Gastroesophageal sphincter (tissue), 3 donors: ENCODE measurements around the gene MACO1.
"Not testable (repeated sequence)": the region's sequence is repeated elsewhere in the genome, so short reads cannot be mapped to it uniquely, and the experiment has no call there.

ENCODE experiments used
- POLR2AphosphoS5 ChIP-seq: sonication (generic); formaldehyde crosslinking; IDR thresholded peaks from one replicate; pipeline ENCODE4 v1.6.1; 2017; ENCODE audit warnings: antibody characterized with exemption
- TF ChIP-seq, protein P1 (sequence below), 4 experiments: fragments of 200-600 bp in 2 of 4; fragments of 450-650 bp in 2 of 4; sonication (generic) in 1 of 4; IDR thresholded peaks; one replicate each; pipeline ENCODE4 v1.5.1; 2017 to 2019; ENCODE audit warnings: antibody characterized with exemption in 4 of 4, mild to moderate bottlenecking in 2 of 4, moderate library complexity in 2 of 4

DNA sequence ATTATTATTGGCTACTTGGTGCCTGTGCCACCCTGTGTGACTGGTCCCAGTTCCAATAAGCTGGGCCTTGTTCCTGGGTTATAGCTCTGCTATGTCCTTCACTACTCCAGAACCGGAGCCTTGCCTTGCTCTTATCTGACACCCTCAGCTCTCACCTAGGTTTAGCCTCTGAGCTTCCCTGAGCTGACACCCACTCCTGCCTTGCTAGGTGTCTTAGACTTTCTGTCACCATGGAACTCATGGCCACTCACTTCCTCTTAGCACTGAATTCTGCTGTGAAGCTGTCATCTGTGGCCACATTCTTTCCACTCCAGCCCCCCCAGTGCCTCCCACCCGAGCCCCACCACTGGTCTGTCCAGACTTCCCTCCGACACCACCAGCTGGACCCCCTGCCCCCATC is 41.0 kb upstream of the MACO1 start:
- not testable (repeated sequence) for TF ChIP-seq POLR2AphosphoS5
- TF ChIP-seq, protein P1, sequence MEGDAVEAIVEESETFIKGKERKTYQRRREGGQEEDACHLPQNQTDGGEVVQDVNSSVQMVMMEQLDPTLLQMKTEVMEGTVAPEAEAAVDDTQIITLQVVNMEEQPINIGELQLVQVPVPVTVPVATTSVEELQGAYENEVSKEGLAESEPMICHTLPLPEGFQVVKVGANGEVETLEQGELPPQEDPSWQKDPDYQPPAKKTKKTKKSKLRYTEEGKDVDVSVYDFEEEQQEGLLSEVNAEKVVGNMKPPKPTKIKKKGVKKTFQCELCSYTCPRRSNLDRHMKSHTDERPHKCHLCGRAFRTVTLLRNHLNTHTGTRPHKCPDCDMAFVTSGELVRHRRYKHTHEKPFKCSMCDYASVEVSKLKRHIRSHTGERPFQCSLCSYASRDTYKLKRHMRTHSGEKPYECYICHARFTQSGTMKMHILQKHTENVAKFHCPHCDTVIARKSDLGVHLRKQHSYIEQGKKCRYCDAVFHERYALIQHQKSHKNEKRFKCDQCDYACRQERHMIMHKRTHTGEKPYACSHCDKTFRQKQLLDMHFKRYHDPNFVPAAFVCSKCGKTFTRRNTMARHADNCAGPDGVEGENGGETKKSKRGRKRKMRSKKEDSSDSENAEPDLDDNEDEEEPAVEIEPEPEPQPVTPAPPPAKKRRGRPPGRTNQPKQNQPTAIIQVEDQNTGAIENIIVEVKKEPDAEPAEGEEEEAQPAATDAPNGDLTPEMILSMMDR (IDR thresholded peaks at IDR 0.05): not testable (repeated sequence)
